Neutrophil (primary cell): ENCODE measurements around the gene TEAD3.

Experiments
- H3K27ac ChIP-seq: fragments of 200-600 bp; sonication (generic); 2 replicates; pipeline ENCODE4 v1.5.1; 2016; ENCODE audit warnings: mild to moderate bottlenecking, moderate library complexity
- H3K27me3 ChIP-seq: fragments of 200-600 bp; sonication (generic); 2 replicates; pipeline ENCODE4 v1.6.0; 2016; ENCODE audit warnings: mild to moderate bottlenecking
- H3K36me3 ChIP-seq: fragments of 200-600 bp; sonication (generic); 2 replicates; pipeline ENCODE4 v1.5.1; 2017
- H3K4me1 ChIP-seq, 2 experiments: fragments of 200-600 bp in 1 of 2; sonication (generic) in 1 of 2; 1 replicate in 1 of 2; 2 replicates in 1 of 2; pipeline versions ENCODE4 v1.5.1 to v1.6.1; 2013 to 2016; ENCODE audit warnings: low read depth in 1 of 2, low read length in 1 of 2, mild to moderate bottlenecking in 1 of 2, moderate library complexity in 1 of 2; ENCODE audit not compliant: control insufficient read depth in 1 of 2, insufficient read depth in 1 of 2
- H3K4me3 ChIP-seq, 2 experiments: fragments of 200-600 bp in 1 of 2; sonication (generic) in 1 of 2; 1 replicate in 1 of 2; 2 replicates in 1 of 2; pipeline ENCODE4 v1.5.1; 2013 to 2016; ENCODE audit warnings: low read depth in 1 of 2, low read length in 1 of 2, mild to moderate bottlenecking in 1 of 2, moderate library complexity in 1 of 2
- H3K9me3 ChIP-seq: fragments of 200-600 bp; sonication (generic); 2 replicates; pipeline ENCODE4 v1.5.1; 2016
- TF ChIP-seq, protein P1 (sequence below): fragments of 200-600 bp; sonication (generic); IDR thresholded peaks from 2 replicates; pipeline ENCODE4 v1.5.1; 2016; ENCODE audit warnings: antibody characterized with exemption

The TEAD3 gene

DNA sequence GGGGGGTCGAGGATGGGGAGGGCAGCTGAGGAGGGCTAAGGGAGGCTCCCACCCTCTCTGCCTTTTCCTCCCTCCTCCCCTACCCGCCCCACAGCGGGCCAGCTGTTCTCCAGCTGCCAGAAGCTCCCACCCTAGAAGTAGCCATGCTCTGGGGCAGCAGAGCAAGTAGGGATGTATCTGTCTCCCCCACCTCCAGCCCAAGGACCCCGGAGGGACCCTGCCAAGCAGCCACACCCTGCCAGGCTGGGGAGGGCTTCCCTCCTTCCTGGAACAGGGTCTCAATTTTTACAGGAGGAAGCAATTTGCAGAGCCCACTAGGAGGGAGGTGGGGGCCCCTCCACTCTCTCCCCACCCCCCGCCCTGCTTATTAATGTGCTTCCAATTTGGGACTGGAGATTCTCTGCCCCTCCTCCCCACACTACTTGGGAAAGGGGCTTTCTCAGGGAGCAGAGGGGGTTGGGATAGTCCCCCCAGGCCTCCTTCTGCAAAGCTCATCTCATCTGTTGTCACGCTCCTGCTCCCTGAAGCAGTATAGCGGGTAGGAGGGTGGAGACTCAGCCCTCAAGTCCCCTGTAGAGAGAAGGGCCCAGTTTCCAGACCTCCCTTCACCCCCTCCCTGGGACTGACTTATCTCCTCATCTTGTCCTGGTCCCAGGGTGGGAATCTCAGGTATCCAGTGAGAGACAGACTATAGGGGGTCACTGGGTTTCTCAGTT, 4.5 kb downstream of the TEAD3 start:
- Histone ChIP-seq H3K27ac (no peak overlapping the region), H3K27me3 (peaks cover 75% of the 10 kb centered on the region), H3K36me3 (no peaks in the 10 kb centered on the region), H3K4me3 (no peak overlapping the region), H3K9me3 (no peaks in the 10 kb centered on the region), H3K4me1 (peaks cover 51 to 55% of the 10 kb centered on the region in 2 experiments)
- TF ChIP-seq, protein P1, sequence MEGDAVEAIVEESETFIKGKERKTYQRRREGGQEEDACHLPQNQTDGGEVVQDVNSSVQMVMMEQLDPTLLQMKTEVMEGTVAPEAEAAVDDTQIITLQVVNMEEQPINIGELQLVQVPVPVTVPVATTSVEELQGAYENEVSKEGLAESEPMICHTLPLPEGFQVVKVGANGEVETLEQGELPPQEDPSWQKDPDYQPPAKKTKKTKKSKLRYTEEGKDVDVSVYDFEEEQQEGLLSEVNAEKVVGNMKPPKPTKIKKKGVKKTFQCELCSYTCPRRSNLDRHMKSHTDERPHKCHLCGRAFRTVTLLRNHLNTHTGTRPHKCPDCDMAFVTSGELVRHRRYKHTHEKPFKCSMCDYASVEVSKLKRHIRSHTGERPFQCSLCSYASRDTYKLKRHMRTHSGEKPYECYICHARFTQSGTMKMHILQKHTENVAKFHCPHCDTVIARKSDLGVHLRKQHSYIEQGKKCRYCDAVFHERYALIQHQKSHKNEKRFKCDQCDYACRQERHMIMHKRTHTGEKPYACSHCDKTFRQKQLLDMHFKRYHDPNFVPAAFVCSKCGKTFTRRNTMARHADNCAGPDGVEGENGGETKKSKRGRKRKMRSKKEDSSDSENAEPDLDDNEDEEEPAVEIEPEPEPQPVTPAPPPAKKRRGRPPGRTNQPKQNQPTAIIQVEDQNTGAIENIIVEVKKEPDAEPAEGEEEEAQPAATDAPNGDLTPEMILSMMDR = no peak

DNA sequence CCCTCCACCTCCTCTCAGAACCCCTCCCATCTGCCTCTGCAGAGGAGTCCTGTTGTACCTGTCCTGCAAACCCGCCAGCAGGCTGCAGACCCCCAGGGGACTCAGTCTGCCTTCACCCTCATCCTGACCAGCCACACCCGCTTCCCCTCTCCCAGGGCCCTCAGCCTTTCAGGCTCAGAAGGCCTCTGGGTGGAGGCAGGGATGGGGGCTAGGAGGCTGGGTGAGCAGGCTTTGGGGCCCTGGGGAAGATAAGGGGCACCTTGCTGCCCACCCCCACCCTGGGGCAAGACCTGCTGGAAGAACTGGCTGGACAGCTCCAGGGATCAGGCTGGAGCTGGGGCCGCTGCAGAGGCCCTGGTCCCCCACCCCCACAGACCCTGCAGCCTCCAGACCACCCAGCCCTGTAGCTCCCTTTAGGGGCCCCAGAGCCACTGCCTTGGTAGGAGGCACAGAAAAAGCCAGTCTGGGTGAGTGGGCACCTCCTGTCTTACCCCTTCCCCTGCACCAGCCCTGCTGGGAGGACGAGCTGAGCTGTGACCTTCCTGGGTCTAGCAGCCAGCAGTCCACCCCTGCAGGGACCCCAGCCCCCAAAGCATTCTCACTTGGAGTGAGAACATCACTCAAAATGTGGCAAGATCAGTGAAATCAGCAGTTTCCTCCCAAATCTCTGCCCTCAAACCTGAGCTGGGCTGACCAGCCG, 5.2 kb downstream of the TEAD3 start:
- Histone ChIP-seq H3K9me3 (no peaks in the 10 kb centered on the region), H3K27ac (no peak overlapping the region), H3K36me3 (no peaks in the 10 kb centered on the region), H3K27me3 (peaks cover 68% of the 10 kb centered on the region), H3K4me3 (no peak overlapping the region), H3K4me1 (peaks cover 51% of the 10 kb centered on the region in 2 experiments)
- TF ChIP-seq, protein P1 = no peak

DNA sequence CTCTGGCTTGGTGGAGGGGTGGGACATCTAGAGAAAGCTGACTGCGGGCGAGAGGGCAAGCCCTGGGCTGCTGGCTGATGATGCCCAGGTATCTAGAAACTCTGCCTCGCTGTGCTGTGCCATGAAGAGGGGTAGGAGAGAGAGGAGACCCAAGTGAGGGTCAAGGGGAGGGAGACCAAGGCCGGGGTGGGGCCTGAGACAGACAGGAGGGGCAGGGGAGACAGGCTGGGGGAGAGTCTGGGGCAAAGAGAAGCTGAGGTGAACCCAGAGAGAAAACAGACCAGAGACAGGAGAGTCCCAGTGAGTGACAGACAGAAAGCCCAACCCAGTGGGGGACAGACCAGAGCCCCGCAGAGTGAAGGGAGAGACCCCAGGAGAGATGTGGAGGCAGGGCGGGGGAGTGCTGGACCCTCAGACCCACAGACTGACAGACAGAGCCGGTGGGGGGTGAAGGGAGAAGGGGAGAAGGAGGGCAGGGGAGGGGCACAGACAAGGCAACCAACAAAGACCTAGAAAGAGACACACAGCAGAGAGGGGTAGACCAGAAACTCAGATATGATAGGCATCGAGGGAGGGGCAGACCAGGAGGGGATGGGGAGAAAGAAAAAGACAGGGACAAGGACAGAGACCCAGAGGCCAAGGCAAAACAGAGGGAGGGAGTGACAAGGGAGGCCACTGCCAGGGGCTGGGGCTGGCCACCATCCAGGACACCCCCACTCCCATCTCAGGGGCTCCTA, 5.9 kb downstream of the TEAD3 start:
- Histone ChIP-seq H3K27me3 (peaks cover 61% of the 10 kb centered on the region), H3K36me3 (no peaks in the 10 kb centered on the region), H3K4me1 (peaks cover 46 to 51% of the 10 kb centered on the region in 2 experiments), H3K9me3 (no peaks in the 10 kb centered on the region), H3K4me3 (no peak overlapping the region), H3K27ac (no peak overlapping the region)
- TF ChIP-seq, protein P1 = no peak

DNA sequence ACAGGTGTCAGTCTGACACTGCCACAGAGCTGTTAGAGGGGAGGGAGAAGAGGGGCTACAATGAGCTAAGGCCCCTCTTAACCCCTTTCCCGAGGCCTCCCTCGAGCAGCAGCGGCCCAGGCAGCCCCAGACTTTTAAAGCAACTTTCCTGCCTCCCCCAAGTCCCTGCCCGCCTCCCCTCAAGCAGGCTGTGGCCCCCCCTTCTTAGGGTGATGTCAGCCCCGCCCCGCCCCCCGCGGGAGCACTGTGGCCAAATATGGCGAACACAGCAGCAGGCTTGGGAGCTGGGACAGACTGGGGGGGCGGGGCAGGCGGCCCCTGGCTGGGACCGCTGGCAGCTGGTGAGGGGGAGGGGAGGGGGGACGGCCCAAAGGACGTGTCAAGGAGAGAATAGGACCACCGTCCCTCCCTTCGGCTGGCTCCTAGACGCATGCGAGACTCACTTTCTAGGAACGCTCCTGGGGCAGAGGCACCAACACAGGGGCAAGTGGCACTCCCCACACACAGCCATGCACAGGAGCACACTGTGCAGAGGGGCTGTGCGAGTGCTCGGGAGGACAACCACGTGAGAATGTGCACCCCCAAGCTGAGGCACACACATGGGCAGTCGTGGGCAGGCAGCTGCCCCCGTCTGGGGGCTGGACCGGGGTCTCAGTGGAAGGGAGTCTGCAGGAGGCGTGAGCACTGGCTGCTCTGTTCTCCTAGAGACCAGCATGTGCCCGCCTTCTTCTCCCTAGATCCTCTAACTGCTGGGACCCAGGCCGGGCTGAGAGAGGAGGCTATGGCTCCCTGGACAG, 6.7 kb downstream of the TEAD3 start:
- H3K4me3 ChIP-seq = no peak overlapping the region
- TF ChIP-seq, protein P1 = no peak
- no peak overlapping the region for H3K27ac ChIP-seq
- H3K27me3 ChIP-seq = peaks cover 53% of the 10 kb centered on the region
- H3K9me3 ChIP-seq = no peaks in the 10 kb centered on the region
- H3K36me3 ChIP-seq = no peaks in the 10 kb centered on the region
- peaks cover 46 to 51% of the 10 kb centered on the region in 2 experiments for H3K4me1 ChIP-seq

DNA sequence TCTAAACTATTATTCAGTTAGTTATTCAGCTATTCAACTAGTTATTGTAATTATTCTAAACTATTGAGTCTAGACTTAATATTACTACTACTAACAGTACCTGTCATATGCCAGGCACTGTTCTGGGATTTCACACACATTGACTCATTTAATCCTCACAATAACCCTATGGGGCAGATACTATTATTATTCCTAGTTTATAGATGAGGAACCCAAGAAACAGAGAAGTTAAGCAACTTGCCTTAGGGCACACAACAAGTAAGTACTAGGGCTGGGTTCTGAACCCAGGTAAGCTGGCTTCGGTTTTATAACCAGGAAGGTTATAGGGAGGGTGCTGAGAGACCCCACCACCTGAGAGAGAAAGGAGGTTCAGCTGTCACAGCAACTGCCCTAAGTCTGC, 7.8 kb downstream of the TEAD3 start:
- Histone ChIP-seq H3K4me3 (no peak overlapping the region), H3K27me3 (peaks cover 42% of the 10 kb centered on the region), H3K27ac (no peak overlapping the region), H3K4me1 (peaks cover 50 to 51% of the 10 kb centered on the region in 2 experiments), H3K9me3 (no peaks in the 10 kb centered on the region), H3K36me3 (no peaks in the 10 kb centered on the region)
- TF ChIP-seq, protein P1 = no peak
